Vagina (tissue), 2 donors: ENCODE results near the gene APOA4. TPM values are rescaled to one million over a fixed set of nuclear protein-coding genes. Genes with fewer than 3 reads are reported as not detected.

Source experiments
- DNase-seq, 2 donors: peaks; one replicate each; pipeline ENCODE4 v3.0.0-alpha.2; 2017; ENCODE audit errors: extremely low spot score in 2 of 2
- H3K27ac ChIP-seq: fragments of 200-600 bp; sonication (generic); one replicate; pipeline ENCODE4 v1.5.1; 2019
- H3K27me3 ChIP-seq: fragments of 200-600 bp; sonication (generic); one replicate; pipeline ENCODE4 v1.5.1; 2019
- H3K36me3 ChIP-seq, 2 donors: fragments of 200-600 bp; sonication (generic); one replicate each; pipeline ENCODE4 v1.5.1; 2017 to 2019
- H3K4me1 ChIP-seq: fragments of 200-600 bp; sonication (generic); one replicate; pipeline ENCODE4 v1.5.1; 2019
- H3K4me3 ChIP-seq, 2 donors: fragments of 200-600 bp; sonication (generic); 1 replicate in 1 of 2; 2 replicates in 1 of 2; pipeline ENCODE4 v1.5.1; 2016 to 2019
- H3K9me3 ChIP-seq: fragments of 200-600 bp; sonication (generic); one replicate; pipeline ENCODE4 v1.5.1; 2019
- POLR2A ChIP-seq, 2 donors: fragments of 450-650 bp; IDR thresholded peaks; one replicate each; pipeline ENCODE4 v1.6.1; 2017; ENCODE audit warnings: antibody characterized with exemption in 2 of 2, mild to moderate bottlenecking in 2 of 2, moderate library complexity in 2 of 2
- POLR2AphosphoS5 ChIP-seq, 2 donors: sonication (generic); formaldehyde crosslinking; IDR thresholded peaks; one replicate each; pipeline ENCODE4 v1.9.0; 2017; ENCODE audit warnings: antibody characterized with exemption in 2 of 2, mild to moderate bottlenecking in 2 of 2, low read depth in 1 of 2; ENCODE audit not compliant: insufficient read depth in 1 of 2
- intact Hi-C: fragments of 100-400 bp; cut with DNase I; formaldehyde crosslinking; loops from one replicate; pipeline ENCODE4 v1.15.1; 2023
- total RNA-seq: library from RNA; depleted of rRNA; stranded (reverse); fragments of >200 nt; gene quantifications from one replicate; pipeline ENCODE4 v1.2.3, GENCODE V29; 2016
- TF ChIP-seq, protein P1 (sequence below), 3 experiments: fragments of 450-650 bp in 2 of 3; fragments of 200-600 bp in 1 of 3; sonication (generic) in 1 of 3; IDR thresholded peaks; one replicate each; pipeline ENCODE4 v1.5.1; 2017 to 2019; ENCODE audit warnings: antibody characterized with exemption in 3 of 3, mild to moderate bottlenecking in 2 of 3, moderate library complexity in 2 of 3

The APOA4 gene
- total RNA-seq, 1 donor from 2014 or later = not detected

- no peaks in the 10 kb centered on the region for H3K9me3 ChIP-seq
- no peaks in the 10 kb centered on the region for H3K27me3 ChIP-seq
- H3K4me3 ChIP-seq = no peak overlapping the region
- H3K36me3 ChIP-seq = peaks cover 0 to 41% of the 10 kb centered on the region in 2 donors
- no peak overlapping the region for H3K27ac ChIP-seq
- H3K4me1 ChIP-seq = peaks cover under 1% of the 10 kb centered on the region
- DNase-seq = no peak
- intact Hi-C loops = no loop called here
- no peak for TF ChIP-seq POLR2A (IDR thresholded peaks at IDR 0.05)
- no peak for TF ChIP-seq POLR2AphosphoS5 (IDR thresholded peaks at IDR 0.05; ENCODE audit: insufficient read depth in 1 of 2, low read depth in 1 of 2)
- TF ChIP-seq, protein P1, sequence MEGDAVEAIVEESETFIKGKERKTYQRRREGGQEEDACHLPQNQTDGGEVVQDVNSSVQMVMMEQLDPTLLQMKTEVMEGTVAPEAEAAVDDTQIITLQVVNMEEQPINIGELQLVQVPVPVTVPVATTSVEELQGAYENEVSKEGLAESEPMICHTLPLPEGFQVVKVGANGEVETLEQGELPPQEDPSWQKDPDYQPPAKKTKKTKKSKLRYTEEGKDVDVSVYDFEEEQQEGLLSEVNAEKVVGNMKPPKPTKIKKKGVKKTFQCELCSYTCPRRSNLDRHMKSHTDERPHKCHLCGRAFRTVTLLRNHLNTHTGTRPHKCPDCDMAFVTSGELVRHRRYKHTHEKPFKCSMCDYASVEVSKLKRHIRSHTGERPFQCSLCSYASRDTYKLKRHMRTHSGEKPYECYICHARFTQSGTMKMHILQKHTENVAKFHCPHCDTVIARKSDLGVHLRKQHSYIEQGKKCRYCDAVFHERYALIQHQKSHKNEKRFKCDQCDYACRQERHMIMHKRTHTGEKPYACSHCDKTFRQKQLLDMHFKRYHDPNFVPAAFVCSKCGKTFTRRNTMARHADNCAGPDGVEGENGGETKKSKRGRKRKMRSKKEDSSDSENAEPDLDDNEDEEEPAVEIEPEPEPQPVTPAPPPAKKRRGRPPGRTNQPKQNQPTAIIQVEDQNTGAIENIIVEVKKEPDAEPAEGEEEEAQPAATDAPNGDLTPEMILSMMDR (IDR thresholded peaks at IDR 0.05) = no peak
Observed at GRCh38 chr11:116777056-116777455, 46.0 kb downstream of the APOA4 start.

- no peaks in the 10 kb centered on the region for H3K9me3 ChIP-seq
- TF ChIP-seq POLR2AphosphoS5 (IDR thresholded peaks at IDR 0.05; ENCODE audit: insufficient read depth in 1 of 2, low read depth in 1 of 2) = no peak
- no peak for TF ChIP-seq POLR2A (IDR thresholded peaks at IDR 0.05)
- TF ChIP-seq, protein P1 (IDR thresholded peaks at IDR 0.05) = no peak
- peaks cover 6% of the 10 kb centered on the region for H3K4me1 ChIP-seq
- DNase-seq = no peak
- peaks cover 0 to 36% of the 10 kb centered on the region in 2 donors for H3K36me3 ChIP-seq
- no peak overlapping the region for H3K4me3 ChIP-seq
- no peaks in the 10 kb centered on the region for H3K27me3 ChIP-seq
- H3K27ac ChIP-seq = no peak overlapping the region
- intact Hi-C loops = no loop called here
Observed at GRCh38 chr11:116776522-116776984, 46.6 kb downstream of the APOA4 start.

DNA sequence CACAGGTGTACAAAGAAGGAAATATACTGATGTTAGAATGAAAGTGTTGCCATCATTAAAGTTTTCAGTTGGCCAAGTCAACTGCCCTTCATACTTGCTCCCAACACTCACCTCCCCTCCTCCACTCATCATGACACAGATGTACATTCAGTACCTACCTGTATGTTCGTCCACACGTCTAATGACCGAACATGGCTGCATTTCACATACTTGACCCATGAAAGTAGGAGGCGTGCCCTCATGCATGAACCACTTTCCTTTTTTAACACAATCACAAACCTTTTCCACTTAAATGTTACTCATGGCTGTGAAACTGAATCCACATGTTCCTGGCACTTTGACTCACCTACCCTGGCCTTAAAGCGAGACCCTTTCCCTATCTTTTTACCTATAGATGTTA, 47.1 kb downstream of the APOA4 start:
- H3K36me3 ChIP-seq = peaks cover 0 to 31% of the 10 kb centered on the region in 2 donors
- TF ChIP-seq POLR2A (IDR thresholded peaks at IDR 0.05) = no peak
- TF ChIP-seq POLR2AphosphoS5 (IDR thresholded peaks at IDR 0.05; ENCODE audit: insufficient read depth in 1 of 2, low read depth in 1 of 2) = no peak
- TF ChIP-seq, protein P1 (IDR thresholded peaks at IDR 0.05) = no peak

GRCh38 chr11:116774661-116775060, 48.4 kb downstream of the APOA4 start:
- Histone ChIP-seq H3K4me1 (peaks cover 23% of the 10 kb centered on the region), H3K36me3 (peaks cover 0 to 23% of the 10 kb centered on the region in 2 donors), H3K27me3 (no peaks in the 10 kb centered on the region), H3K4me3 (no peak overlapping the region), H3K27ac (no peak overlapping the region), H3K9me3 (no peaks in the 10 kb centered on the region)
- DNase-seq = no peak
- TF ChIP-seq, protein P1 (IDR thresholded peaks at IDR 0.05) = no peak
- no peak for TF ChIP-seq POLR2AphosphoS5 (IDR thresholded peaks at IDR 0.05; ENCODE audit: insufficient read depth in 1 of 2, low read depth in 1 of 2)
- TF ChIP-seq POLR2A (IDR thresholded peaks at IDR 0.05) = no peak
- intact Hi-C loops = no loop called here

More for the DNA sequence above, 47.1 kb downstream of the APOA4 start:
- Histone ChIP-seq H3K4me3 (no peak overlapping the region), H3K27ac (no peak overlapping the region), H3K9me3 (no peaks in the 10 kb centered on the region), H3K27me3 (no peaks in the 10 kb centered on the region), H3K4me1 (peaks cover 11% of the 10 kb centered on the region)
- no peak for DNase-seq
- intact Hi-C loops = no loop called here

- TF ChIP-seq POLR2A (IDR thresholded peaks at IDR 0.05) (no peak), POLR2AphosphoS5 (IDR thresholded peaks at IDR 0.05; ENCODE audit: insufficient read depth in 1 of 2, low read depth in 1 of 2) (no peak)
- TF ChIP-seq, protein P1 (IDR thresholded peaks at IDR 0.05) = no peak
- intact Hi-C loops = no loop called here
- DNase-seq = no peak
Observed at GRCh38 chr11:116773203-116774097, 49.7 kb downstream of the APOA4 start.

More at GRCh38 chr11:116773203-116774097, 49.7 kb downstream of the APOA4 start:
- Histone ChIP-seq H3K36me3 (peaks cover 0 to 15% of the 10 kb centered on the region in 2 donors), H3K27me3 (no peaks in the 10 kb centered on the region), H3K9me3 (no peaks in the 10 kb centered on the region), H3K4me3 (peak overlapping the region; percentile 72 to 88), H3K27ac (peak overlapping the region; percentile 89), H3K4me1 (peaks cover 25% of the 10 kb centered on the region)
